Activated CD8-positive, alpha-beta memory T cell treated with anti-CD3 and anti-CD28 coated beads, Interleukin-2, amount 50 U/mL, for 48 hours (primary cell): ENCODE measurements around the gene XRCC5.
"Not testable (repeated sequence)": the region's sequence is repeated elsewhere in the genome, so short reads cannot be mapped to it uniquely, and the experiment has no call there.

ENCODE experiments used
- DNase-seq: peaks from one replicate; pipeline ENCODE4 v3.0.0-alpha.2; 2020

XRCC5 gene

GRCh38 chr2:216119986-216120385, 10.8 kb downstream of the XRCC5 start:
- DNase-seq = no peak

DNA sequence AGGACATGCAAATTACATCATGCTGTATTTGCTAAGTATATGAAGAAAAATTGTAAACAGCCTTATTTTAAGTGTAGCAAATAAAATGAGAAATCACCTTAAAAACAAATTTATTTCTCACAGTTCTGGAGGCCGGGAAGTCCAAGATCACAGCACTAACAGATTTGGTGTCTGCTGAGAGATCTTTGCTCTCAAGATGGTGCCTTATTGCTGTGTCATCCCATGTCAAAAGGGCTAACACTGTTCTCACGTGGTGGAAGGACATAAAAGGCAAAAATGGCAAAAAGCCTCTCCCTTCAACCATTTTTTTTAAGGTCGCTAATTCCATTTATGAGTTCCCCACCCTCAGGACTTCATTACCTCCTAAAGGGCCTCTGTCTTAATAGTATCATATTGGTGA, 12.1 kb downstream of the XRCC5 start:
- DNase-seq = no peak

DNA sequence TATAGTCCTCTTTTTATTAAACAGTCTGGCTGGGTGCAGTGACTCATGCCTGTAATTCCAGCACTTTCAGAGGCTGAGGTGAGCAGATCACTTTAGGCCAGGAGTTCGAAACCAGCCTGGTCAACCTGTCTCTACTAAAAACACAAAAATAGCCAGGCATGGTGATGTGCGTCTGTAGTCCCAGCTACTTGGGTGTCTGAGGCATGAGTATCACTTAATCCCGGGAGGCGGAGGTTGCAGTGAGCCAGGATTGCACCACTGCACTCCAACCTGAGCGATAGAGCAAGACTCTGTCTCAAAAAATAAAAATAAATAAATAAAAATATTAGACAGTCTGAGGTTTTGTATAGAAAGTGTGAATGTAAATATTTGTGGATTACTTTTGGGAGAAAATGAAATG, 17.8 kb downstream of the XRCC5 start:
- DNase-seq = no peak

DNA sequence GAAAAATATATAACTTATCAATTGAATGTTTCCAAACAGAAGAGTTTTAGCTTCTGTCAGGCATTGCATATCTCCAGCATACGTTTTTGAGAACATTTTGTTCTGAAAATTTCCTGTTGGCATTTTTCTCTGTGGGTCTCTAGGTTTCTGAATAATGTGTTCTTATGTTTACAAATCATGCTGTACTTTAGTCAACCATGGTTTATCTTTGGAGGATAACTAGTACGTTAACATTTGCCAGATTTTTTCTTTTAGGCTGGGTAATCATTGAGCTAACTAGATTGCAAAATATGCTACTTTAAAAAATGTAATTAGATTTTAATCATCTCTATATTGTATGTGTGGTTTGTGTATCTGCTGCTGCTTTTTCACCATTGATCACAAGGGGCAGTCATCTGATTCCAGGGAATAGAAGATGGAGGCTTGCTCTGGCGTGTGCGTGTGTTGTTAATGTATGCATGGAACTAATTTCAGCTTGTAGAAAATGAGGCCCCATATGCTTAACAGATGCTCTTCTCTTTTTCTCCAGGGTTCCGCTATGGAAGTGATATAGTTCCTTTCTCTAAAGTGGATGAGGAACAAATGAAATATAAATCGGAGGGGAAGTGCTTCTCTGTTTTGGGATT, 21.3 kb downstream of the XRCC5 start:
- DNase-seq = no peak

- no peak for DNase-seq
These were observed 22.2 kb downstream of the XRCC5 start for GRCh38 chr2:216131175-216131926.

GRCh38 chr2:216132585-216132984, 23.4 kb downstream of the XRCC5 start:
- no peak for DNase-seq

DNA sequence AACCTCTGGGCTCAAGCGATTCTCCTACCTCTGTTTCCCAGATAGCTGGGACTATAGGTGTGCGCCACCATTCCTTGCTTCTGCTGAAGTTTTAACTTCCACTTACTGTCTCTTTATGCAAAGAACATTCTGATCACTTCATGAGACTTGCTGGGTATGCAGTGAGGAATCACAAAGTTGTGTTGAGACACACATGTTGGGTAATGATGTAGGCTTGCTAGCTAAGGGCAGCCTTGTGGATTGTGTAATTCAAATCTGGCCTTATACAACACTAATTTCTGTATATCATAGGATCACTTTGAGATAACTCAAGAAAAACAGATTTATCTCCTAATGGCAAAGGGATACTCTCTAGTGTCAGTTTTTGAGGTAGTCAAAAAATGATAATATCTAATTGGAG, 24.2 kb downstream of the XRCC5 start:
- DNase-seq = no peak

- DNase-seq = no peak
These were observed 25.9 kb downstream of the XRCC5 start for GRCh38 chr2:216134958-216135541.

DNA sequence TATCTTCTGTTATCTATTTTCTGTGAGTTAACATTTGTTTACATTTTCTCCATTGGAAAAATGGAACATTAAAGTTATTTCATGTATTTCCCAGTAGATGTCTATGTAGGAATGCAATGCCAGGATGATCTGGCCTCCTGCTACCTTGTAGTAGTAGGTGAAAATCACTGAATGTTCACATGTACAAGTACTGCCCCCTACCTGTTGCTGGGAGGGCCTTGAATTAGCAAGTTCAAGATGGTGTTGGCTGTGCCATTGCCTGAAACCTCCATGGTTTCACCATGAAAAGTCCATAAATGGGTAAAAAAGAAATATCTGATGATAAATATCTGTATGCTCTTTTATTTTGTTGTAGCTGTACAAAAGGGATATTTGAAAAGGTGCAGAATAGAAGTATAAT, 30.7 kb downstream of the XRCC5 start:
- DNase-seq = no peak

DNA sequence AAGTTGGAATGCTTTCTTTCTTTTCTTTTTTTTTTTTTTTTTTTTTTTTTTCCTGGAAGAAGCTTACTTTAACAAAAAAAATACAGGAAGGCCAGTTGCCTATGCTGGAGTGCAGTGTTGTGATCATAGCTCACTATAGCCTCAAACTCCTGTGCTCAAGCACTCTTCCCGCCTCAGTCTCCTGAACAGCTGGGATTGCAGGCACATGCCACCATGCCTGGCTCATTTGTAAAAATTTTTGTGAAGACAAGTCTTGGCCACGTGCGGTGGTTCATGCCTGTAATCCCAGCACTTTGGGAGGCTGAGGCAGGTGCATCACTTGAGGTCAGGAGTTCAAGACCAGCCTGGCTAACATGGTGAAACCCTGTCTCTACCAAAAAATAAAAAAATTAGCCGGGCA, 32.4 kb downstream of the XRCC5 start:
- DNase-seq = not testable (repeated sequence)

DNA sequence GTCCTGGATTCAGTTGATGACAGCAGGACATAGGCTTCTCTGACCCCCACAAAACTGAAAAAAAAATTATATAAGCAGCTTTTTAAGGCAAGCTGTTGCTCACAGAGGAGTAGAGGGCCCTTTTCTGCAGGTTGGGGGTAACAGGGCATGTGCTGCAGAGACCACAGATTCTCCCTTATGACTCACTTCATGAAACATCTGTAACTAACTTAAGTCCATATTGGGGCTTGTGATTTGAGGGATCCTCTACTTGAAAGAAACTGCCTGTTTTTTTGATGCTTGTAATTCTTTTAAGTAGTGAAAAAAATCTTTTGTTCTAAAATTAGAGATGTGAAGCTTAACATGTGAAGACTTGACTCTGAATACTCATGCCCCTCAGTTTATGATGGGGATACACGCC, 33.4 kb downstream of the XRCC5 start:
- DNase-seq = no peak

DNA sequence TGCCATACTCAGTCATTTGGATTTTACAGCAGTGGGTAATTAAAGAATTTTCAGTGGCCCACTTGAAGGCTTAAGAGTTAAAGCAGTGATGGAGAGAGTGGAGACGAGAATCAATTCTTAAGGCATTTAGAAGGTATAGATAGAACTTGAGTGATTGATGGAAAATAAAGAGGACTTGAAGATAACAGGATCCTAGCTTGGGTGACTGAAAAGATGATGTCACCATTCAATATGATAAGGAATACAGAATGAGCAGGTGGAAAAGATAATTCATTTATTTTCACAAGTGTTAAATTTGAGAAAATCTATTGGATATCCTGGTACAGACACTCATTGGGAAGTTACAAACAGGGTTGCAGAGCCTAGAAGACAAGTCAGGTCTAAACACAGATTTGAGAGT, 35.2 kb downstream of the XRCC5 start:
- no peak for DNase-seq

GRCh38 chr2:216144857-216145256, 35.7 kb downstream of the XRCC5 start:
- no peak for DNase-seq

GRCh38 chr2:216146573-216146972, 37.4 kb downstream of the XRCC5 start:
- no peak for DNase-seq

DNA sequence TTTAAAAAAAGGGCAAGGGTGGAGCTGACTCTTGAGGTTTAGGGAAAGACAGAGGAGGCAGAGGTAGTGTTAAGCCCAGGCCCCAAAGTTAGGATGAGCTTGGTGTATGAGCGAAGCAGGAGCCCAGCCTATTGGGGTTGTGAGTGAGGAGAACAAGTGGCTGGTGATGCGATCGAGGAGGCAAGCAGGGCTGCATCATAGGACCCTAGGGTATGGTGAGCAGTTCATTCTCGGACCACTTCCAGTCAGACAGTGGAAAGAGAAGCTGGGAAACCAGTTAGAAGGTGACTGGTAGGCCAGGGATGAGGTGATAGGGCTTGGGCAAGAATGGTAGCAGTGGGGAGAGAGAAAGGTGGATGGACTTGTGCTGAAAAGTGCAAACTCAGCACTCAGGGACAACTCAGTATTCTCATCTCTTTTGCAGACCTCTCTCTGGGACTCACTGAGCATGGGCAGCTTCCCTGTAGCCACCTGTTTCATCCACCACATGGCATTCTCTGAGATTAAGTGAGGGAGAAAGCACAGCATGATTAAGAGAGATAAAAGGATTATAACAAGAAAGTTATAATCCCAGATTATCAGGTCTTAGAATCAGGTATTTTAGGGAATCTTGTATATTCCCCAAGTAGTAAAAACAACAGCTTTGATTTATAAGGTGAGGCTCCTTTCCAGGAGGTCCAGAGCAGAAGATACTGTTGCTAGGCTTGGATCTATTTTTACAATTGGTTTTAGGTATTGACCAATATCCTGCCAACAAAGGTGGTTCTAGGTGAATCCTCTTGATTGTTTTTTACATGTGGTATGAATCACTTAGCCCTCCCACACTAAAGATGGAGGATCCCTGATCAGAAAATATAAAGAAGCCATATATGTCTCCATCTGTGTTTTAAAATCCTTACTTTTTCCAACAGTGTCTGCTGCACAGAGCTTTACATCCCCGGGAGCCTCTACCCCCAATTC, 38.3 kb downstream of the XRCC5 start:
- DNase-seq = no peak

GRCh38 chr2:216148983-216149382, 39.8 kb downstream of the XRCC5 start:
- no peak for DNase-seq

- DNase-seq = no peak
These were observed 40.6 kb downstream of the XRCC5 start for GRCh38 chr2:216149741-216150140.

DNA sequence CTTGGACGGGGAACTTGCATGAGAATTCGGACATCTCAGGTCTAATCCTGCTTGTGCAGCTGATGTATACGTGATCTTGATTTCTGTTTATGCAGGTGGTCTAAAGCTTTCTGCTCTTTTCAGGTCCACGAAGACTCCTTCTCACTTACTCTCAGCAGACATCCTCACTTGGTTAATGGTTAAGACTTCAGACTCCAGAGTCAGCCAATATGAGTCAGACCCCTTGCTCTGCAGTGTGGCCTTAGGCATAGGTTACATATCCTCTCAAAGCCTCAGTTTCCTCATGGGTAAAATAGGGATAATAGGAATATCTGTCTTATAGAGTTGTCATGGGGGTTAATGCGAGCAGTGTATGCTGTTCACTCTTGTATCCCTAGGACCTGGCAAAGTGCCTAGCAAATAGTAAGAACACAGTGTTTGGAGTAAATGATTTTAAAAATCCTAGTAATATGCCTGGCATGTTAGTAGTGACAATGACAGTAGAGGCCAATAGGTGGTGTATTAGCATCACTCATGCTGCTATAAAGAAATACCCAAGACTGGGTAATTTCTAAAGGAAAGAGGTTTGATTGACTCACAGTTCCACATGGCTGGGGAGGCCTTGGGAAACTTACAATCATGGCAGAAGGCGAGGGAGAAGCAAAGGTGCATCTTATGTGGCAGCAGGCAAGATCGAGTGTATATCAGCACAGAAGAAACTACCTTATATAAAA, 42.3 kb downstream of the XRCC5 start:
- DNase-seq = no peak

DNA sequence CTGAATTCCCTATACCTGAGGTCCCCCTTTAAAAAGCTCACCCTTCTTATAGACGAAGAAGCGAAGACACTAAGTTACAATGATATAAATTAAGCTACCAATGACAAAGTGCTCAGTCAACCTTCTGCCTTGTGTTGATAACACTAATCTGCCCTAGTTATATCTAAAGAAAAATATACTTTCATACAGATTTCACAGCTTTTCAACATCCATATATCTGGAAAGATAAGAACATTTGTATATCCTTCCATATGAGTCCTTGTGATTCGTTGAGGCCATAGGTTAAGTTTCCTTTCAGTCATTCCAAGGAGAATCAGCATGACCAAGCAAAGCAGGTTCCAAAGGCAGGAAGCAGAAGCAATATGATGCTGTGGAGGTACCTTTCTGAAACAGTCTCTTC, 46.8 kb downstream of the XRCC5 start:
- DNase-seq = no peak

GRCh38 chr2:216156822-216157221, 47.7 kb downstream of the XRCC5 start:
- DNase-seq = no peak

DNA sequence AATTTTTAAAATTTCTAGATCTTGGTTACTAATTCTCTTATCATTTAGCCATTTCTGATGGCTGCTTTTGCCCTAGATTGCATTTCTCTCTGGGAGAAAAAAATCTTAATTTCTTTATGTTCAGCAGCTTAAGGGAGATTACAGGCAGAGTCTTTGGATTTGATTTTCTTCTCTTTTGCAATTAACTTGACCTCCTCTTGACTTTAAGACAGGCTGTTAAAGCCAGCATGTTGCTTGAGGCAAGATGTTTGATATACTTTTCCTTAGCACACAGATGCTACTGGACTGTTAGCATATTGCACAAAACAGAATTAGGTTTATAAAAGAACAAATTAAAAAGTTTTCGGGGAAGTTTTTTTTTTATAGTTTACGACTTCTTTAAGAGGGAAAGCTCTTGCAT, 50.0 kb downstream of the XRCC5 start:
- no peak for DNase-seq

DNA sequence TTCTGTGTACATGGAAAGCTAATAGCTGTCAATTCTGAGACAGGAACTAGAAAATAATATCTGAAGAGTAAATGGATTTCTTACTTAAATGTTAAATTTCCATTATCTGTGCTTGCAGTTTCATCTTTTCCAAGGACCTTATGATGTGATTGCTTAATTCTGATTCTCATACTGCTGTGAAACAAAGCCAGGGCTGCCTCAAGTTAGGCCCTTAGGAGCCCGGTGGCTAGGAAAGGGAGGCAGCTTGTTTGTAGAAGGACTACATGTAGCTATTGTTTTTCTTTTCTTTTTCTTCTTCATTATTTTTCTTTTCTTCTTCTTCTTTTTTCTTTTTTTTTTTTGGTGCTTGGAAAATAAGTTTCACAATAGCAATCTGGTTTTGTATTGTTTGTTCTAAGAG, 50.5 kb downstream of the XRCC5 start:
- no peak for DNase-seq

DNA sequence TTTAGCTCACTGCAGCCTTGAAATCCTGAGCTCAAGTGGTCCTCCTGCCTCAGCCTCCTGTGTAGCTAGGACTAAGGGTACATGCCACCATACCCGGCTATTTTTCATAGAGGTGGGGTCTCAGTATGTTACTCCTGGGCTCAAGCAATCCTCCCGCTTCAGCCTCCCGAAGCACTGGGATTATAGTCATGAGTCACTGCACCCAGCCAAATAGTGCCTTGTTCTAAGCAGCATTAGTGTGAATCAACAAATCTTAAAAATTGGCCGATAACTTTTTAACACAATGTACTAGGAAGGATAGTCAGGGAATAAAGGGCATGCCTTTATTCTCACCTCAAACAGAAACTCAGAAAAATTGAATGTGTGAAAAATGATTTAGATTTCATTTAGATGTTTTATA, 51.6 kb downstream of the XRCC5 start:
- no peak for DNase-seq
